ENCODE measurements around the gene ADAM12. TPM values are rescaled to one million over a fixed set of nuclear protein-coding genes. Genes with fewer than 3 reads are reported as not detected.
A peak's percentile ranks its signal among the peaks of the same experiment; 100 is the strongest.

Gene ADAM12
- total RNA-seq, 1 experiment from 2014 or later: 0.24 TPM

DNA sequence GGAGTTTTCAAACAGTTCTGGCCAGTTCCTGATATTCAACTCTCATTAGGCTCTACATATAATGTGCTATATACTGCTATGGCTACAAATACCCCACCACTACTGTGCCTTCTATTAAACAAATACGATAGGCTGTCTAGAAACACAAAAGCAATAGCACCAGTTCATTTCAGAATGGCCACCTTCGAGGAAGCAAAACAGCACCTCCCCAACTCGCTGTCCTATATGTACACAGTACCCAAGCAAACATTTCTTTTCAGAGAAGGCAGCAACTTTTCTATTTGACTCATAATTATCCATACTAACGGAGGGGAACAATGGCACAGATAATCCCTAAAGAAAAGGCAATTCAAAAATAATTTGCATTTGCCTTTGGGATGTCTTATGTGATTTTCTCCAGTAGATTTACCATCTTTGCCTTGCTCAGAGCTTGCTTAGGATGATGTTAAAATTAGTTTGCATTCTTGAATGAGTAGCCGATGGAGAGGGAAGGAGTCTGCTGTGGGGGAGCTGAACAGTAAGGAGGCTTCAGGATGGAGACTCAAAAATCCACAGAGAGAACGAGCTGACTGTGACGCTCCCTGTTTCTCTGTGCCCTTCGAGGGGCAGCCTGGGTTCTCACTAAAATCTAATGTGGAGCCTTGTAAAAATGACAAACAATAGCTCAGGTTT is 273.3 kb downstream of the ADAM12 start:
- H3K23me2 ChIP-seq (ENCODE audit: insufficient read length, low read depth, low read length, poor library complexity, severe bottlenecking): no peaks in the 10 kb centered on the region
- H3K18ac ChIP-seq (ENCODE audit: insufficient read length, low read depth, low read length): no peak overlapping the region
- no peak overlapping the region for H4K8ac ChIP-seq (replicated peaks; ENCODE audit: insufficient read length, low read depth, low read length)
- H3K79me1 ChIP-seq (ENCODE audit: insufficient read depth, low read depth, low read length, poor library complexity, severe bottlenecking): no peaks in the 10 kb centered on the region
- Mint-ChIP-seq H3K27ac (peak overlapping the region in 1 of 3 experiments; percentile 94; a peak in 2 of 7 replicates), H3K9me3 (peaks cover 4% of the 10 kb centered on the region in 2 experiments; a peak in 4 of 5 replicates), H3K4me3 (no peak overlapping the region), H3K27me3 (ENCODE audit: low read depth) (no peaks in the 10 kb centered on the region), H3K36me3 (ENCODE audit: insufficient read depth in 1 of 3, low read depth in 3 of 3) (peaks cover 0 to 6% (median 4%) of the 10 kb centered on the region in 3 experiments; a peak in 4 of 7 replicates), H3K4me1 (peaks cover 26 to 35% of the 10 kb centered on the region in 2 experiments)
- H2BK120ac ChIP-seq (ENCODE audit: low read depth, low read length, poor library complexity, severe bottlenecking): no peak overlapping the region
- H3K27ac ChIP-seq (ENCODE audit: insufficient read length, low read depth, low read length): no peak overlapping the region
- H3K4me2 ChIP-seq (ENCODE audit: insufficient read depth, insufficient read length, low read length): no peak overlapping the region
- WGBS (ENCODE audit: extremely low coverage, insufficient read length, low lambda C conversion rate): no CpG with 5 or more reads among the region's 8 CpGs
- no peak overlapping the region for H3K4ac ChIP-seq (ENCODE audit: low read depth, low read length)
- H3K56ac ChIP-seq (ENCODE audit: insufficient read length, low read depth, low read length): no peak overlapping the region
- TF ChIP-seq, protein P1, sequence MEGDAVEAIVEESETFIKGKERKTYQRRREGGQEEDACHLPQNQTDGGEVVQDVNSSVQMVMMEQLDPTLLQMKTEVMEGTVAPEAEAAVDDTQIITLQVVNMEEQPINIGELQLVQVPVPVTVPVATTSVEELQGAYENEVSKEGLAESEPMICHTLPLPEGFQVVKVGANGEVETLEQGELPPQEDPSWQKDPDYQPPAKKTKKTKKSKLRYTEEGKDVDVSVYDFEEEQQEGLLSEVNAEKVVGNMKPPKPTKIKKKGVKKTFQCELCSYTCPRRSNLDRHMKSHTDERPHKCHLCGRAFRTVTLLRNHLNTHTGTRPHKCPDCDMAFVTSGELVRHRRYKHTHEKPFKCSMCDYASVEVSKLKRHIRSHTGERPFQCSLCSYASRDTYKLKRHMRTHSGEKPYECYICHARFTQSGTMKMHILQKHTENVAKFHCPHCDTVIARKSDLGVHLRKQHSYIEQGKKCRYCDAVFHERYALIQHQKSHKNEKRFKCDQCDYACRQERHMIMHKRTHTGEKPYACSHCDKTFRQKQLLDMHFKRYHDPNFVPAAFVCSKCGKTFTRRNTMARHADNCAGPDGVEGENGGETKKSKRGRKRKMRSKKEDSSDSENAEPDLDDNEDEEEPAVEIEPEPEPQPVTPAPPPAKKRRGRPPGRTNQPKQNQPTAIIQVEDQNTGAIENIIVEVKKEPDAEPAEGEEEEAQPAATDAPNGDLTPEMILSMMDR (conservative IDR thresholded peaks at IDR 0.05): no peak
- no peak overlapping the region for H2BK15ac ChIP-seq (ENCODE audit: low read depth, low read length)
- H3K14ac ChIP-seq (ENCODE audit: insufficient read depth, low read length): no peak overlapping the region
- no peaks in the 10 kb centered on the region for H4K20me1 ChIP-seq (ENCODE audit: control insufficient read depth, insufficient read depth, insufficient read length)
- no peak overlapping the region for H4K5ac ChIP-seq (ENCODE audit: insufficient read length, low read depth, low read length)
- no peak overlapping the region for H2BK5ac ChIP-seq (ENCODE audit: insufficient read length, low read length)
- H2BK12ac ChIP-seq (ENCODE audit: insufficient read length, low read depth, low read length): no peak overlapping the region
- no peak overlapping the region for H3K9ac ChIP-seq (ENCODE audit: extremely low read depth, insufficient read length, low read length)
- no peak overlapping the region for H2AK5ac ChIP-seq (ENCODE audit: insufficient read length, low read length)
- no peaks in the 10 kb centered on the region for H3K27me3 ChIP-seq (ENCODE audit: insufficient read depth, low read length)
- no peaks in the 10 kb centered on the region for H3K9me3 ChIP-seq (ENCODE audit: control insufficient read depth, low read depth, low read length)
- no peak overlapping the region for H3K23ac ChIP-seq (ENCODE audit: insufficient read length, low read depth, low read length)
- no peak overlapping the region for H3T11ph ChIP-seq (ENCODE audit: low read length)
- no peak overlapping the region for H2AFZ ChIP-seq (ENCODE audit: low read length)
- H2BK20ac ChIP-seq (ENCODE audit: low read depth, low read length, poor library complexity, severe bottlenecking): no peak overlapping the region
- H3K79me2 ChIP-seq (ENCODE audit: insufficient read depth, low read length): no peaks in the 10 kb centered on the region
- H4K91ac ChIP-seq (ENCODE audit: insufficient read length, low read depth, low read length): no peak overlapping the region
- peaks cover 6% of the 10 kb centered on the region for H3K4me1 ChIP-seq (ENCODE audit: insufficient read depth, low read length)
- no peak for DNase-seq

Data from H9 (cell line).